Measurements from ENCODE around the gene PRELP.
"Not testable (repeated sequence)": the region's sequence is repeated elsewhere in the genome, so short reads cannot be mapped to it uniquely, and the experiment has no call there.

PRELP gene

DNA sequence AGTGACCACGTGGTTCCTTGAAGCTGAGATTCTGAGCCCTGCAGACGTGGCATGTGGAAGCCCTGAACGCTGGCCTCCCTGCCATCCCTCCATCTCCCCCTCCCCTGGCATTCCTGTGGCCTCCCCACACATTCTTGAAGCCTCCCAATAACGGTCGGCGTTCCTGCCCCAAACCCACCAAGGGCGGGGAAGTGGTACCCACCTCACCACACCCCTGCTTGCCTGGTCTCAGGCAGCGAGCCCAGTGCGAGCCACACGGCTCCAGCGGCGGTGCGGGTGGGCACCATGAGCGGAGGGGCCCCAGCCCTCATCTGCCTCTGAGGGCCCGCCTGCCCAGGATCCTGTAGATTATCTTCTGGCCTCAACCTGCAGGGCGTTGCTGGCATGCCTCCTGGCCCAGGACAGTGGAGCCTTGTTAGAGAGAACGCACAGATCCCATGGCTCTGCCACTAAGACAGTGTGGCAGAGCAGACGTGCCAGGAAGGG lies 20.6 kb upstream of the PRELP start:
- DNase-seq = no peak

DNA sequence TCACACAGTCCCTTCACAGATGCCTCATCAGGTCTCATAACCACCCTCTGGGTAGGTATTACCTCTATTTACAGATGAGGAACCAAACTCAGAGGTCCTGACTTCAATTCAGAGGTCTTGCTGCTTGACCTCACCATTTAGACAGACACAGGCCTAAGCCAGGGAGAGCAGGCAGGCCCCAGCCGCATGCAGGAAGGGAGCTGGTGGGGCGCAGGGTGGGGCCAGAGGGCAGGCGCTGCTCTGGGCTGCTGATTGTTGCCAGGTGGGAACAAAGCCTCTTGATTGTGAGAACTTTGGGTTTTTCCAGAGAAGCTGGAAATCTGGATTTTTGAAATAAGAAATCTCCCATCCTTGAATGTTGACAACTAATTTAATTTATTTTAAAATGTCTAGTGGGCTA lies 19.9 kb upstream of the PRELP start:
- no peak for DNase-seq

DNA sequence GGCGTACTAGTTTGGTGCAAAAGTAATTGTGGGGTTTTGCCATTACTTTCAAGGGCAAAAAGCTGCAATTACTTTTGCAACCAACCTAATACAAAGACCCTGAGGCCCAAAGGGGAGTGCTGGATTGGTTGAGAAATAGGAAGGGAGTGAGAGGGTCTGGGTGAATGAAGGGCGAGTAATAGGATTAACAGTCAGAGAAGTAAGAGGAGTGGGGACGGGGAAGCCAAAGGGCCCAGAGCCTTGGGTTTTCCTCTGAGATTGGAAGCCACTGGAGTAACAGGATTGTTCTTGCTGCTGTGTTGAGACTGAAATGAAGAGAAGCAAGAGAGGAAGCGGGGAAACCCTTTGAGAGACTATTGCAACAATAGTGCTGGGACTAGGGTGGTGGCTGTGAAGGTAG lies 19.0 kb upstream of the PRELP start:
- no peak for DNase-seq

DNA sequence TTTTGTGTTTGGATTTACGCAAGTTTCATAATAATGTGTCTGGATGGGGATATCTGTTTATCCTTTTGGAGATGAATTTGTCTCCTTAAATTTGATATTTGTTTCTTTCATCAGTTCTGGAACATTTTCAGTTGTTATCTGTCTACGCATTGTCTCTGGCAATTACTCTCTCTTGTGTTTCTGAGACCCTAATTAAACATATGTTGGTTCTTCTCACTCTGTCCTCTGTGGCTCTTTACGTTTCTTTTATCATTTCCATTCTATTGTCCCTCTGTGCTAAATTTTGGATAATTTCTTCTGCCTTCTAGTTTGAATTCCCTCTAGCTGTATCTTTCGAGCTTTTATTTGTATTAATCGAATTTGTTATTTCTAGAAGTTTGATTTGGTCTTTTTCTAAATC lies 17.5 kb upstream of the PRELP start:
- no peak for DNase-seq

DNA sequence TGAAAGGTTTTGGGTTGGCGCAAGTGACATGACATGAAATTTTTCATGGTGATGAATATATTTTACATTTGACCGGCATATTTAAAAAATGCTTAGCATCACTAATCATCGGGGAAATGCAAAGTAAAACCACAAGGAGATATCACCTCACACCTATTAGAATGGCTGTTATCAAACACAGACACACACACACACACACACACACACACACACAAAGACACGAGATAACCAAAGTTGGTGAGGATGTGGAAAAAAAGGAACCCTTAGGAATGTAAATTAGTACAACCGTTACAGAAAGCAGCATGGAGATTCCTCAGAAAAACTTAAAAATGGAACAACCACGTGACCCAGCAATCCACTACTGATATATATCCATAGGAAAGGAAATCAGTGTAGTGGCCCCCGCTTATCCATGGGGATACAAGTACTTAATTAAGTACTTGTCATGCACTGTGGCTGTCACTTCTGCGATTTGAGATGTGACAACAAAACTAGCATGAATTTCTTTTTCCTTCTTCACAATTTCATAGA lies 15.9 kb upstream of the PRELP start:
- DNase-seq = no peak

DNA sequence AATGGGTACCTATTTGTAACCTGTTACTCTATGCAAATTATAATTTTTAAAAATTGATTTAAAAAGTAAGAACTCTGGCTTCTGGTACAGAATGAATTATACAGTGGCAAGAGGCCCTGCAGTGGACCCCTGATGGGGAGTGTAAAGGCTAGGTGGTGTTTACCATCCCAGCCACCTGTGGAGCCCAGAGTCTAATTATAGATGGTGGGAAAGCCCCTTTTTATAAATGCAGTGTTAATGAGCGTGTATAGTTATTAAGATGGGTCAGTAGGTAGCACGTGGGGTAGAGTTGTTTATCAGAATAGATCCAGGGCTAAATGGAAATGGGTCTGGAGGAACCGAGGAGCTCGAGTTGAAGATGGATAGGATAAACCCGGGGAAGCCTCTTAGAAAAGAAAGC lies 13.9 kb upstream of the PRELP start:
- DNase-seq = no peak

DNA sequence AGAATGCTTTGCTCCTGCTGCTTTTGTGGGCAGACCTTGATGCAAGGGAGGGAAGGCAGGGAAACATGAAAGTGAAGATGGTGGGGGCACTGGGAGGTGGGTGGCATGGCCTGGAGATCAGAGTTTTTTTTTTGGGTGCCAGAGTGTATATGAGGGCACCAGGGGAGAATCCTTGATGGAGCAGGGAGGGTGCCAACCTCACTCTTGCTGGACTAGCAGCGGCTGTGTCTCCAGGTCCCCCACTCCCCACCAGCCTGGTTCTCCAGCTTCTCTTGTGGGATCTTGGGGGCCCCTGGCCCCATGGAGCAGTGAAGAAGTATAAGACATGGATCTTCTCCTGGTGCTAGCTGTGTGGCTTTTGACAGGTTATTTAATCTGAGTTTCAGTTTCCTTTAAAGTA lies 13.5 kb upstream of the PRELP start:
- DNase-seq = no peak

DNA sequence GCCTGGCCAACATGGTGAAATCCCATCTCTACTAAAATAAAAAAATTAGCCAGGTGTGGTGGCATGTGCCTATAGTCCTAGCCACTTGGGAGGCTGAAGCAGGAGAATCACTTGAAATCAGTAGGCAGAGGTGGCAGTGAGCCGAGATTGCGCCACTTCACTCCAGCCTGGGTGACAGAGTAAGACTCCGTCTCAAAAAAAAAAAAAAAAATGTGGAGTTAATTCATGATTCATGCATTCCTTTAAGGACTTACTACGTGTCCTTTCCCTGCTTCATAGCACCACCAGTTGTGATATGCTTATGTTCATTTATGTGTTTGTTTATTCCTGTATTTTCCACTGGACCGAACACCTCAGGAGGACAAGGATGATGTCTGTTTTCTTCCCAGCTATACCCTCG lies 12.7 kb upstream of the PRELP start:
- no peak for DNase-seq

DNA sequence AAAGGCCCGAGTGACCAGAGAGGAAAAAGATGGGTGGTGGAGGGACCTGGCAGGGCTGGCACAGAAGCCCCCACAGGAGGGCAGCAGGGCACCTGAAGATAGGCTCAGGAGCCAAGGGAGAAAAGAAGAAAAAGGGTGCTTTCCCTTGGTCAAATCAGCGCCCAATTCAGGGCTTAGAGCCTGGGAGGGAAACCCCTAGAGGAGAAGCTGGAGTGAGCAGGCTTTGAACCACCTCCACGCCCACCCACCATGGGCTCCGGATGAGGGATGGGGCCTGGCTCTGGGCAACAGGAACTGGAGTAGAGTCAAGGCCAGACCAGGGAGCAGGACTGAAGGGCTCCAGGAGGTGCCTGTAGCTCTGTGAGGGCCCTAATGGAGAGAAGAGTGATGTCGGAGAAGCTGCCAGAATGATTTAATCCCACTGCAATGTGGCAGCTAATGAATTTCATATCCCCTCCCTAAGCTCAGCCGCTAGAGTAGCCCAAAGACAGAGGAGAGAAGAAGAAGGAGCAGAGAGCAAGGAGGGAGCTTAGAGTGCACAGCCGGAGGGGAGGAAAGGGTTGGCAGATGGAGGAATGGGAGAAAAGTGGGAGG lies 12.0 kb upstream of the PRELP start:
- no peak for DNase-seq

DNA sequence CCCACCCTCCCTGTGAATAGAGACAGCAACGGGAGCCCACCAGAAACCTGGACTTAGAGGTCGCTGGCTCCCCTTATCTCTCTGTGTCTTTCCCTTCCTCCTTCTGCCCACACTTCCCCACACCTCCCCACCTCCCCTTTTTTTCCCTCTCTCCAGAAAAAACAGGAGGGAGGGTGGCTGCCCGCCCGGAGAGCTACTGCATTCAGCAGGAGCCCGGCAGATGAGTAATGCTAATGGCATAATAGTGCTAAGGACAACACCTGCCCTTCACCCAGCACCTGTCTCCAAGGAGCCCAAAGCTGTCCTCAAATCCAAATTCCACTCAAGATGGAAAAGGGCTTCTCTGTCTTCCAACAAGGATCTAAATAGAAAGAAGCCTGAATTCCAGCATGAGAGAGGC lies 11.4 kb upstream of the PRELP start:
- DNase-seq = no peak

DNA sequence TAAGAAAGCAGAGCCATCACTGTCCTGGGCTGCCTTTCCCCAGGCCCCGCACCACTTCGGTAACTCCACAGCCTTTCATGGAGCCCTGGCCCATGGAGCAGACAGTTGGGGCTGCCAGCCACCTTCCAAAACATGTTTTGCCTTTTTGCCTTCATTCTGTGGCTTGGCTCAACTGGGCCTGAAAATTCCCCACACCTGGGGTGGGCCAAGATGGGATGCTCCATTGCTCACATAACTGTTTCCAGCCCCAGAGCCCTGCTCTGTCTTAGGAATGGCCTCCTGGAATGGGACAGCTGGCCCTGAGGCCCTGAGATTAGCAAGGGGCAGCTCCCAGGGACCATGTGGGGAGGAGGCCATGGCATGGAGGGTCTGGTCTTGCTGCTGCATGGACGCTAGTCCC lies 10.9 kb upstream of the PRELP start:
- no peak for DNase-seq

DNA sequence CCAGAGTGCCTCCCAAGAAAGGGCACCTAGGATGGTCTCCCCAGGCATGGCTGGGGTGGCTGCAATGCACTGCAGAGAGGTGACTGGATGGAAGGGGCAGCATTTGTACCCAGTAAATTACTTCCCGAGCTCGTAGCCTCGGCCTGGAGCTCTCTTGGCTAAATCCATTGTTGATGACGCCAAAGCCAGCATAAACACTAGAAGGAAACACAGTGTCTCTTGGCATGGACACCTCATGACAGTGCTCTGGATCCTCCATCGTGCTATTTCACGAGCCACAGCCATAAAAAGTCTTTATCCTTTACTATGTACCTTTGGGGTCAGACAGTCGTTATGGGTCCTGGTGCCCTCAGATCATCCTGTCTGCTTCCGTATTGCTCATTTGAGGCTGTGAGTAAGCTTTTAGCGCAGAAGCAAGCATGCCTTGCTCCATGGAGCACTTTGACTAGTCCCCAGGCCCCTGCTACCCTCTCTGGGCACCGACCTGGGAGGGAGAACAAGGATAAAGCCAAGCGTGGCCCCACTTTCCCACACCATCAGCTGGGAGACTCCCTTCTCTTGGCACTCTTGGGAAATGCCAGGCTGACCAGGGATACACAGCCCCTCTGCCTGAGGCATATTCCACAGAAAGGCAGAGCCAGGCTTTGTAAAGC lies 10.3 kb upstream of the PRELP start:
- no peak for DNase-seq

DNA sequence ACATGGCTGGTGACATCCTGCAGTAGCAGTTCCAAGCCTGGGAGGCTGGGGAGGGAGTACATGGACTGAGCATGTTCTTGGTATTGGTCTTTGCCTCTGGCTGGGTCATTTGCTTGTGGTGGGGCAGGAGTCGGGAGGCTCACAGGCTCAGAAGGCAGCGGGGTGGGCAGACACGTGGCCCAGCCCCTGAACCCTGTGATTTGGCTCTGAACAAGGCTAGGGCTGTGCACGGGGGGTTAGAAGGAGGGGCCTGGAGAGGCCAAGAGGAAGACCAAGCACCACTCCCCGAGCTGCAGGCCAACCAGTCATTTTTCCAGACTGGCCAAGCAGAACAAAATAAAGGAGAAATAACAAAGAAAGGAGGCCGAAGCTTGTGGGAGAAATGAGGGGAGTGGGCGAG lies 9.7 kb upstream of the PRELP start:
- DNase-seq = no peak

DNA sequence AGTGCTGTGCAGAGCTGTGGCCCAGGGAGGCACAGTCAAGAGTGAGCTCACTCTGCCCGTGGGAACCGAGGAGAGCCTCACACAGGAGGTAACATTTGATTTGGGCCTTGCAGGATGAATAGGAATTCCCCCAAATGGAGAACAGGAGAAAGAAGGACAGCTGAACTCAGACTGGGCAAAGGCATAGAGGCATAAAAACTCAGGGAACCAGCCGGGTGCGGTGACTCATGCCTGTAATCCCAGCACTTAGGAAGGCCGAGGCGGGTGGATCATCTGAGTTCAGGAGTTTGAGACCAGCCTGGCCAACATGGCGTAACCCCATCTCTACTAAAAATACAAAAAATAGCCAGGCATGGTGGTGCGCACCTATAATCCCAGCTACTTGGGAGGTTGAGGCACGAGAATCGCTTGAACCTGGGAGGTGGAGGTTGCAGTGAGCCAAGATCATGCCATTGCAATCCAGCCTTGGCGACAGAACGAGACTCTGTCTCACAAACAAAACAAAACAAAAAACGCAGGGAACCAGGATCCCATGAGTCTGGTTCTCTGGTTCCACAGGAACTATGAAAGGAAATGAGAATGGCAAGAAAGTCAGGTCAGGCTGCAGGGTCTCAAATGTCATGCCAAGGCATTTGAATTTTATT lies 8.6 kb upstream of the PRELP start:
- DNase-seq = not testable (repeated sequence)

DNA sequence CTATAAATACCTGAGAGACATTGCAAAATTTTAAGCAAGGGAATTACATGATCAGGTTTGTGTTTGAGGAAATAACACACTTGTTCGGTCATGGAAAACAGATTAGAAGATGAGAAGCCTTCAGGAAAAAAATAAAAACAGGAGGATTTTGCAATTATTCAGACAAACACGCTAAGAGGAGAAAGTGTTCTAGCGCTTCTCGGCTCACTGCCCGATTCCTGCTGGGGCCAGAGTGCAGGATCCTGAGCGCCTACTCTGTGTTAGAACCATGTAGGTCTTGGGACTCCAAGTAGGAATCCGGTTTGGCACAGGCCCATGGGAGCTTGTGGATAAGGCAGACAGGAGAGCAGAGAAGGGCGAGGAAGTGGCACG lies 8.1 kb upstream of the PRELP start:
- DNase-seq = no peak

DNA sequence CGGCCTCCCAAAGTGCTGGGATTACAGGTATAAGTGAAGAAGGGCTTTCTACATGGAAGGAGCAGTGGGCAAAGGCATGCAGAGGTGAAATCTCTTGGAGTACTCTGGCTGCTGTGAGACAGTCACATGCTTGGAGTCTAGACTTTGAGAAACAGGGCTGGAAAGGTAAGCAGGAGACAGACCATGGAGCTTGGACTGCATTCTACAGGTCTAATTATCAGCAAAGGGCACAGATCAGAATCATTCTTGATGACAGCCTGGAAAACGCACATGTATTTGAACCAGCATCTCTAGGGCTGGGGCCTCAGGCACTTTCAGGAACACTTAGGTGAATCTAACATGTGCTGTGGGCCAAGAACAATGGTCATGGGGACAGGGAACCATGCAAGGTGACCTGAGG lies 7.3 kb upstream of the PRELP start:
- DNase-seq = no peak

DNA sequence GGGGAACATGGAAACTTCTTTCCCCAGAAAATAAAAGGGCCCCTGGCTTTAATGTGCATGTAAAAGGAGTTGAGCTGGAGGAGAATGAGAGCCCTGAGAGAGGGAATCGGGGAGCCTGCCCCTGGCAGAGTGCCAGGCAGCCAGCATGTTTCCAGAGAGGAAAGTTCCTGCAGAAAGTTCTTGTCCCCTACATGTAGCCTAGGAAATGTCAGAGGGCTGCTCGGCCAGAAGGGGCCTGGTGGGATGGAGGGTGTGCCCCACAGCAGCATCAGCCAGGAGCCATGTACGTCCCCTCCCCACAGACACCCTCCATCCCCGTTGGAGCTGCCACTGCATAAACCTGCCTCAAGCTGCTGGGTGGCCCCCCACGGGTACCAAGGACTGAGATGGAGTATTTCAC lies 5.4 kb upstream of the PRELP start:
- no peak for DNase-seq

DNA sequence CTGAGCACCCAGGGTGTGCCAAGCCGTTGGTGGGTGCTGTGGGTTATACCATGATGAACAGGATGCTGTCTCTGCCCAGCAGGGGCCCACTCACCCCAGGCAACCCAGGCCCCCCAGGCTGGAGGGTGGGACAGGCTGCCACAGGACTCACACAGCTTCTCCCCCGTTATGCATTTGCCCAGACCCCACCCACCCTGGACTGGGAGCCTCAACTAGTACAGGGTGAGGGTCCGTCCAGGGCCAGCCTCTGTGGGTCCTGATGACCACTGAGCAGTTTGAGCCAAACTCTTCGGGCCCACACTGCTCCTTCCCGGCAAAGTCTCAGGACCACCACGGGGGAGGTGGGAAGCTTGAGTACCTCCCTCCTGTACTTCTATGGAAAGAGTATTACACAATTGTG lies 3.8 kb upstream of the PRELP start:
- no peak for DNase-seq

DNA sequence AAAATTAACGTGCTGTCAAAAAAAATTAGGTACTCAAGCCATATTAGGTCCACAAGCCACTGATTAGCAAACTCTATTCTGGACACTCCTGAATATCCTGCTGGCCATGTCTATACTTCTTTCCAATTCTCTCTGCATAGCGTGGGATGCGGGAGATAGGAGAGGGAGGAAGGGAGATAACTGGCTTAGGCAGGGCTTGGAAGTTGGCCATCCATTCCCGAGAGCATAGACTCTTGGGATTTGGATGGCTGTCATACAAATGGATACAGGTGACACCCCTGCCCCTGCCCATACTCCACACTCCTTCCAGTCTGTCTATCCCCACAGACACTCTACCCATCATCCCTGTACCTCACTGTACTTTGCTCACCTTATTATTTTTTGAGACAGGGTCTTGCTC lies 2.3 kb upstream of the PRELP start:
- DNase-seq = no peak

DNA sequence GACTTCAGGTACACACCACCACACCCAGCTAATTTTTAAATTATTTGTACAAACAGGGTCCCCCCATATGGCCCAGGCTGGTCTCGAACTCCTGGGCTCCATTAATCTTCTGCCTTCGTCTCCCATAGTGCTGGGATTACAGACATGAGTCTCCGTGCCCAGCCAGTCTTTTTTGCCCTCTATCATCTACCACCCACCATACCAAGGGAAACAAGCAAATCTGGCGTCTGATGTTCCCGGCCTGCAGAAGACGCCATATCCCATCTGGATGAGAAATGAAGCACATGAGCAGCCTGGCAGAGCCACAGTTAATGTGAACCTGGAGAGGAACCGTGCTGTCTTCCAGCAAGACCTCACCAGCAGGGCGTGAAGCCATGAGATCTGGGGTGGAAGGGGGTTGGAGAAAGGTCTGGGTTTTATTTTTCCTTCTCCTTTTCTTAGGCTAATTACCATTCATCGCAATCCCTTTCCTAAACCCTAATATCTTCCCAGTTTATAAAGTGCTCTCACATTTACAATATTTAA lies 1.8 kb upstream of the PRELP start:
- no peak for DNase-seq

DNA sequence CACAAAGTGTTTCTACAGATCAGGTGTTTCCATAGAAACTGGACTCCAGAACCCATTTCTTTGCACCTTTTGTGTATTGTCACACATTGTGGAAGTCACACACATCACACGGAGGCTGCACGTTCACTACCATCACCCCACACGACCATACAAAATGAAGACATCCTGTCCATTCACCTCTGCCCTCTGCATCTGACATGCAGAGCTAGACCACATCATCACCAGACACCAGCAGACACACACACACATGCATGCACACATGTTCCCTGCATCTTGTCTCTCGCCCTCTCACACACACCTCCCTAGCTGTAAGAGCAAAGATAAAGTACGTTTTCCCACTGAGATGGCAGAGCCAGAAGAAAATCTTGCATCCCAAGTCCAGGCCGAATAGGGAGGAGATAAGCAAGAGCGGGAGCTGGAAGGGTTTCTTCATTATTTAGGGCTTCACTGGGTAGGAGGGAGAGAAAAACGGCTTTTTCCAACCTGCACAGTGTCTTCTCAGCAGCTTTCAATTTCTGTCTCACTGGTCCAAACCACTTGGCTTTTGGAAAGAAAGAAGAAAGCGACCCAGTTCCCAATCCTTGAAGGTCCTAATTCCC lies 709 bp downstream of the PRELP start:
- no peak for DNase-seq

DNA sequence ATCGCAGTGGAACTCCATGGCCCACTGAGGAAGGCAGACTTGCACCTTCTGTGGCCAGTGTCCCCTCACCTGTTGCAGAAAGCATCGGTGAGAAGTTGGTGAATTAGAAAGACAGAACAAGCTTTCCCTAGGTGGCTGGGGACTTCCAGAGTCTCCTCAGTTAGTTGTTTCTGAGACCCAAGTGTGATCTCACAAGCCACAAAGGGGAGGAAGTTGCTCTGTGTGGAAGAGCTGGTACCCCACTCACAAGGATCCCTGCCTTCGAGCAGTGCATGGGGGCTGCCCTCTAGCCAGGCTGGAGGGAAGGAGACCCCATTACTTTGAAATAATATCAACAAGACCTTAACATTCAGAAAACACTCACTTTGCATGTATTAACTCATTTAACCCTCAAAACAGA lies 2.1 kb downstream of the PRELP start:
- no peak for DNase-seq

DNA sequence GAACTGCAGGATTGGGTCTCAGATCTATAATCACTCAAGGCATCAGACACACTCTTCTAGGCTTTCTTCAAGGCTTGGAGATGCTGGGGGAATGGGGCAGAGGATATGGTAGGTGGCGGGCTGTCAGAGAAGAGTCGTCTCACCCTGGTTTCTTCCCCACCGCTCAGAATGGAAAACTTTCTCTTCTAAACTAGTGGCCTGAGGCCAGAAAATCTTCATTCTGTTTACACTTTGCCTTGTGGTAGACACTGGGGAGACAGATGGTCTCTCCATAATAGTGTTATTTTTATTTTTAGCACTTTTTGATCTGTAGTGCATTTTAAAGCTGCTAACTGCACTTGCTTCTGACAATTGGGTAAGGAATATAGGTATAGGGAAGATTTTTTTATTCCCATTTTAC lies 2.6 kb downstream of the PRELP start:
- DNase-seq = no peak

DNA sequence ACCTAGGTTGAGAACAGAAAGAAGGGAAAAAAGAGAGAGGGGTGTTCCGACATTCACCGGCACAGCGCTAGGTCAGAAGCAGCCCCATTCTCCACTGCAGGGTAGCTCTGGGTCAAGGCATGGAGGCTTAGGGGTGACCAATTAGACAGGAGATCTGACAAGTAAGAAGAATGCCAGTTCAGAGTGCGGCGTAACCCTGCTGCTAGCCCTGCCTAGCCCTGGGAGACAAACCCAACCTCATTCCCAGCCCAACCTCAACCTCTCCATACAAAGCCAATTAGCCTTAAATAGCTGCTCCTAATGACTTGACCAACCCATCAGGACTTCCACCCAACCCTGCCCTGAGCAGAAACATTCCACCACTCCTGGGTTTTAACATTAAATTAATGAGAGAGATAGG lies 3.4 kb downstream of the PRELP start:
- DNase-seq = no peak

Measured in activated CD4-positive, alpha-beta T cell treated with anti-CD3 and anti-CD28 coated beads, Interleukin-2, amount 50 U/mL, for 48 hours (primary cell).